Activated CD8-positive, alpha-beta T cell treated with anti-CD3 and anti-CD28 coated beads for 36 hours (primary cell): ENCODE data around the gene TTN. TPM values are rescaled to one million over a fixed set of nuclear protein-coding genes. Genes with fewer than 3 reads are reported as not detected.

Source experiments
- ATAC-seq: fragments of 200-7000 bp; cut with Tn5 transposase; one replicate; pipeline ENCODE4 v1.10.0; 2021; ENCODE audit warnings: mild to moderate bottlenecking, moderate library complexity
- CTCF ChIA-PET: fragments of 350-600 bp; sonication (Branson Sonifier 250); formaldehyde crosslinking; loops from one replicate; lab custom pipeline; 2021; ENCODE audit warnings: antibody characterized with exemption; lab: Charles Lee
- POLR2A ChIA-PET: fragments of 350-600 bp; sonication (Branson Sonifier 250); formaldehyde crosslinking; loops from one replicate; lab custom pipeline; 2021; ENCODE audit warnings: antibody characterized with exemption; lab: Charles Lee
- DNase-seq: peaks from one replicate; pipeline ENCODE4 v3.0.0-alpha.2; 2020
- H3K27ac Mint-ChIP-seq: one replicate; pipeline ENCODE4 v1.8.0; 2021; ENCODE audit warnings: mild to moderate bottlenecking, mixed read lengths
- H3K27me3 Mint-ChIP-seq: one replicate; pipeline ENCODE4 v1.8.0; 2021; ENCODE audit warnings: mixed read lengths
- H3K36me3 Mint-ChIP-seq: one replicate; pipeline ENCODE4 v1.8.0; 2021; ENCODE audit warnings: low read depth, mixed read lengths
- H3K4me1 Mint-ChIP-seq: one replicate; pipeline ENCODE4 v1.8.0; 2021; ENCODE audit warnings: low read depth, mixed read lengths
- H3K4me3 Mint-ChIP-seq: one replicate; pipeline ENCODE4 v1.8.0; 2021; ENCODE audit warnings: mild to moderate bottlenecking, moderate library complexity, mixed read lengths
- H3K9me3 Mint-ChIP-seq: one replicate; pipeline ENCODE4 v1.8.0; 2021; ENCODE audit warnings: mixed read lengths
- intact Hi-C: fragments of 100-400 bp; cut with micrococcal nuclease; formaldehyde crosslinking; loops from one replicate; pipeline ENCODE4 v1.10.0; 2022
- total RNA-seq, 2 experiments: library from RNA; stranded (reverse); gene quantifications; one replicate each; pipeline ENCODE4 v1.2.3, GENCODE V29; 2021
- TF ChIP-seq, protein P1 (sequence below): fragments of 200-600 bp; IDR thresholded peaks from one replicate; pipeline ENCODE4 v1.8.0; 2022; ENCODE audit warnings: antibody characterized with exemption, mild to moderate bottlenecking

Gene TTN
- total RNA-seq, 2 experiments from 2014 or later: 2.8 to 4.3 TPM

- peaks cover 22% of the 10 kb centered on the region for H3K36me3 Mint-ChIP-seq
- intact Hi-C loops: no loop called here
- H3K27me3 Mint-ChIP-seq: no peaks in the 10 kb centered on the region
- no peak for DNase-seq
- CTCF ChIA-PET: interaction anchor here (1.1 kb wide), 1 partner anchor 16 kb away, joined by 6 read pairs; no protein-coding TSS in a partner anchor
- no peaks in the 10 kb centered on the region for H3K9me3 Mint-ChIP-seq
- H3K4me3 Mint-ChIP-seq: no peak overlapping the region
- POLR2A ChIA-PET: no interaction called here
- no peak for ATAC-seq
- no peaks in the 10 kb centered on the region for H3K4me1 Mint-ChIP-seq
- no peak overlapping the region for H3K27ac Mint-ChIP-seq
- TF ChIP-seq, protein P1, sequence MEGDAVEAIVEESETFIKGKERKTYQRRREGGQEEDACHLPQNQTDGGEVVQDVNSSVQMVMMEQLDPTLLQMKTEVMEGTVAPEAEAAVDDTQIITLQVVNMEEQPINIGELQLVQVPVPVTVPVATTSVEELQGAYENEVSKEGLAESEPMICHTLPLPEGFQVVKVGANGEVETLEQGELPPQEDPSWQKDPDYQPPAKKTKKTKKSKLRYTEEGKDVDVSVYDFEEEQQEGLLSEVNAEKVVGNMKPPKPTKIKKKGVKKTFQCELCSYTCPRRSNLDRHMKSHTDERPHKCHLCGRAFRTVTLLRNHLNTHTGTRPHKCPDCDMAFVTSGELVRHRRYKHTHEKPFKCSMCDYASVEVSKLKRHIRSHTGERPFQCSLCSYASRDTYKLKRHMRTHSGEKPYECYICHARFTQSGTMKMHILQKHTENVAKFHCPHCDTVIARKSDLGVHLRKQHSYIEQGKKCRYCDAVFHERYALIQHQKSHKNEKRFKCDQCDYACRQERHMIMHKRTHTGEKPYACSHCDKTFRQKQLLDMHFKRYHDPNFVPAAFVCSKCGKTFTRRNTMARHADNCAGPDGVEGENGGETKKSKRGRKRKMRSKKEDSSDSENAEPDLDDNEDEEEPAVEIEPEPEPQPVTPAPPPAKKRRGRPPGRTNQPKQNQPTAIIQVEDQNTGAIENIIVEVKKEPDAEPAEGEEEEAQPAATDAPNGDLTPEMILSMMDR: no peak
These were observed 29.6 kb downstream of the TTN start for GRCh38 chr2:178777577-178777976.

DNA sequence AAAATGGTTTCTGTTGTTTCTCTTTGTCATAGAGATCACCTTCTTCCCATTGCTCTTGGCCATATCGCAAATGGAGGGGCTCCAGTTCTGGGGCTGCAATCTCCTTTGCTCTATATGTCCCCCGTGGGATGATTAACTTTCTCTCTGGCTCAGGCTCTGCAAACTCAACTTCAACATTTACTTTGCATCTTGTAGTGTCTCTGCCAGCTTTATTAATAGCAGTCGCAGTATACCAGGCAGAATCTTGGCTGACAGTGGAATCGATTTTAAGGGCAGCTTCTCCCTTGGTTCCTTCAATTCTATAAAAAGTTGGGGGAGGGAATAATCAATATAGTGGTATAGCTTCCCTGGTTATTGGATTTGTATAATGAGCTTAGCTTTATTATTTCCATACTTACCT is 30.5 kb downstream of the TTN start:
- CTCF ChIA-PET: interaction anchor here (1.1 kb wide), 1 partner anchor 15 kb away, joined by 6 read pairs; no protein-coding TSS in a partner anchor
- no peaks in the 10 kb centered on the region for H3K27me3 Mint-ChIP-seq

DNA sequence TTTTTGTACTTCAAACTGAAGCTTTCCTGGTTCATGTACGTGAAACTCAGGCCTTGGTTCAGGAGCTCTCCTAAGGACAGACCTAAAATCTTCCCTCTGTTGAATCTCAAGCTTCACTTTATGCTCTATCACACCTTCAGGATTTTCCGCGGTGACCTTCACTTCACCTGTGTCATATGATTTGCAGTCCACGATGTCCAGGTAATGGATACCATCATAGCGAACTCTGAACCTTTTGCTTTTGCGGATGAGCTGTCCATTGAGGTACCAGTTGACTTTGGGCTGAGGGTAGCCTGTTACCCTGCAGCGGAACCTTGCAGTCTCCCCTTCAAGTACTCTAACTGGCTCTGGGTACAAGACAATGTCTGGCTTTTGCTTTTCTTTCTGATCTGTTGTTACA is 31.2 kb downstream of the TTN start:
- H3K36me3 Mint-ChIP-seq: peaks cover 22% of the 10 kb centered on the region
- ChIA-PET POLR2A (no interaction called here), CTCF (interaction anchor here (1.3 to 1.5 kb wide), 2 partner anchors 14 to 19 kb away, joined by 5 to 6 read pairs; no protein-coding TSS in a partner anchor)
- intact Hi-C loops: no loop called here
- TF ChIP-seq, protein P1: no peak
- no peak overlapping the region for H3K4me3 Mint-ChIP-seq
- DNase-seq (no peak), ATAC-seq (no peak)
- no peaks in the 10 kb centered on the region for H3K4me1 Mint-ChIP-seq
- no peak overlapping the region for H3K27ac Mint-ChIP-seq
- no peaks in the 10 kb centered on the region for H3K27me3 Mint-ChIP-seq
- H3K9me3 Mint-ChIP-seq: no peaks in the 10 kb centered on the region

More for the DNA sequence above, 30.5 kb downstream of the TTN start:
- intact Hi-C loops: no loop called here
- Mint-ChIP-seq H3K4me3 (no peak overlapping the region), H3K27ac (no peak overlapping the region), H3K4me1 (no peaks in the 10 kb centered on the region), H3K36me3 (peaks cover 22% of the 10 kb centered on the region), H3K9me3 (no peaks in the 10 kb centered on the region)
- DNase-seq: no peak
- no peak for ATAC-seq
- TF ChIP-seq, protein P1: no peak
- POLR2A ChIA-PET: no interaction called here

- Mint-ChIP-seq H3K27ac (no peak overlapping the region), H3K9me3 (no peaks in the 10 kb centered on the region), H3K27me3 (no peaks in the 10 kb centered on the region), H3K36me3 (peaks cover 18% of the 10 kb centered on the region), H3K4me3 (no peak overlapping the region), H3K4me1 (no peaks in the 10 kb centered on the region)
- DNase-seq: no peak
- CTCF ChIA-PET: interaction anchor here (0.6 to 1.1 kb wide), 3 partner anchors 9 to 143 kb away, joined by 3 to 4 read pairs (median 3); no protein-coding TSS in a partner anchor
- ATAC-seq: no peak
- intact Hi-C loops: no loop called here
- TF ChIP-seq, protein P1: no peak
- POLR2A ChIA-PET: no interaction called here
These were observed 36.7 kb downstream of the TTN start for GRCh38 chr2:178770518-178770917.

DNA sequence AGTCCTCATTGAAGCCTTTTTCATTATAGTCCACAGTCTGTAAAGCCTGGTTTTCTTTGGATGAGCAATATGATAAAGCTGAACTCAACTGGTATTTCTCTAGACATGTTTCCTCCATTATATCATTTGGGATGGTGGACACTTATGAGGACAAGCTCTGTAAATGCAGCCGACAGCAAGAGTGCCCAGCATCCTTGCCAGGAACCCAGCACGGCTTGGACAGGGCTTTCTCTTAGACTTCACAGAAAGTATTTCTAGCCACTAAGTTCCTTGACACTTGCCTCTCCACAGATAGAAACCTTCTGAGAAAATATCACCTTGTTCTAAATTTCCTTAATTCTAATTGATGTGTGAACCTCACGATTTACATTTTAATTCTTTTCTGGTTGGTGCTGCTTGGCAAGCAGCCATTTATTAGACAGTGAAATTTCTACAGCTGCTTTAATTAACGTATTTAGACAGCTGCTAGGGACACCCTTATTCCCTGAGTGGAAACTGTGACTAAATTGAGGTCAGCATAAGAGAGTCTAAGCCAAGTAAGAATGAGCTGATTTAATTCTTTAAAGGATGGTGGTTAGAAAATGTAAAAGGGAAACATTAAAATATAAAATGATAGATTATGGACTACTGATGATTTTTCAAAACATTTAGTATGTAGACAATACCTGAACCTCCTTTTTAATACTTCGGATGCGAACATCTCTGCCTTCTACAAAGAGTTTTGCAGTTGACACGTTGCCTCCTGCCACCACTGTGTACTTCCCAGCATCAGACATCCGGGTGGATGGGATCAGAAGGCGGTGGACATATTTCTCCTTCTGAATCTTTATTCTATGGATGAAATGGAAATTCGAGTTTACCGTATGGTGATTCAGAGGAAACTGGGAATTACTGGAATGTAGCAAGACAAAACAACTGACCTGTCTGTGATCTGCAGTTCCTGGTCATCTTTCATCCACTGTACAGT is 39.8 kb downstream of the TTN start:
- Mint-ChIP-seq H3K4me3 (no peak overlapping the region), H3K4me1 (no peaks in the 10 kb centered on the region), H3K36me3 (peaks cover 7% of the 10 kb centered on the region), H3K27me3 (no peaks in the 10 kb centered on the region), H3K27ac (no peak overlapping the region), H3K9me3 (no peaks in the 10 kb centered on the region)
- DNase-seq (no peak), ATAC-seq (no peak)
- ChIA-PET POLR2A (no interaction called here), CTCF (interaction anchor here (1.2 kb wide), 1 partner anchor 644 kb away, joined by 3 read pairs; no protein-coding TSS in a partner anchor)
- intact Hi-C loops: loop anchor here (10.0 kb wide), 1 partner anchor 147 kb away; no protein-coding TSS in a partner anchor
- TF ChIP-seq, protein P1: no peak
